ENCODE results near the gene FTCD.

- TF ChIP-seq CTCF (IDR thresholded peaks at IDR 0.05) (no peak), POLR2A (IDR thresholded peaks at IDR 0.05) (no peak)
Measured at GRCh38 chr21:46092026-46092764, 63.2 kb downstream of the FTCD start.
